GM23338 (cell line): ENCODE results near the gene PLEKHM2. TPM values are rescaled to one million over a fixed set of nuclear protein-coding genes. Genes with fewer than 3 reads are reported as not detected.
A peak's percentile ranks its signal among the peaks of the same experiment; 100 is the strongest.

Experiments
- ATAC-seq: fragments of 200-7000 bp; cut with Tn5 transposase; 3 replicates; pipeline ENCODE4 v1.9.1; 2020
- DNase-seq: peaks from one replicate; pipeline ENCODE4 v3.0.0-alpha.2; 2015; ENCODE audit warnings: low spot score
- H2AFZ ChIP-seq: fragments of 200-600 bp; sonication (generic); 2 replicates; pipeline ENCODE4 v1.8.0; 2016; ENCODE audit warnings: antibody characterized with exemption, mild to moderate bottlenecking, moderate library complexity
- H3F3A ChIP-seq: fragments of 200-600 bp; sonication (generic); replicated peaks from 2 replicates; pipeline ENCODE4 v1.8.0; 2017; ENCODE audit warnings: antibody characterized with exemption, mixed run types, low read depth
- H3K27ac ChIP-seq: fragments of 200-600 bp; sonication (generic); 2 replicates; pipeline ENCODE4 v1.6.1; 2016; ENCODE audit warnings: low read depth
- H3K27me3 ChIP-seq: fragments of 200-600 bp; sonication (generic); 2 replicates; pipeline ENCODE4 v1.8.0; 2016; ENCODE audit warnings: mild to moderate bottlenecking, mixed run types, moderate library complexity; ENCODE audit not compliant: insufficient read depth
- H3K36me3 ChIP-seq: fragments of 200-600 bp; sonication (generic); 2 replicates; pipeline ENCODE4 v1.8.0; 2016; ENCODE audit warnings: mild to moderate bottlenecking; ENCODE audit not compliant: insufficient read depth
- H3K4me1 ChIP-seq: fragments of 200-600 bp; sonication (generic); 2 replicates; pipeline ENCODE4 v1.8.0; 2016; ENCODE audit warnings: mild to moderate bottlenecking, moderate library complexity; ENCODE audit not compliant: insufficient read depth
- H3K4me2 ChIP-seq: fragments of 200-600 bp; sonication (generic); 2 replicates; pipeline ENCODE4 v1.7.1; 2017; ENCODE audit warnings: mixed run types
- H3K4me3 ChIP-seq: fragments of 200-600 bp; sonication (generic); 2 replicates; pipeline ENCODE4 v1.6.1; 2016; ENCODE audit warnings: mixed run types
- H3K79me2 ChIP-seq: fragments of 200-600 bp; sonication (generic); replicated peaks from 2 replicates; pipeline ENCODE4 v1.8.0; 2017; ENCODE audit warnings: mild to moderate bottlenecking; ENCODE audit not compliant: insufficient read depth
- H3K9me2 ChIP-seq: fragments of 200-600 bp; sonication (generic); 2 replicates; pipeline ENCODE4 v1.8.0; 2017; ENCODE audit not compliant: insufficient read depth
- H4K20me1 ChIP-seq: fragments of 200-600 bp; sonication (generic); replicated peaks from 2 replicates; pipeline ENCODE4 v1.8.0; 2017; ENCODE audit warnings: mild to moderate bottlenecking; ENCODE audit not compliant: insufficient read depth
- H3K27ac Mint-ChIP-seq: 2 replicates; pipeline ENCODE4 v1.8.0; 2020; ENCODE audit warnings: inconsistent platforms, mild to moderate bottlenecking, moderate library complexity, mixed read lengths
- H3K27me3 Mint-ChIP-seq: 3 replicates; pipeline ENCODE4 v1.8.0; 2022; ENCODE audit warnings: low read depth, mild to moderate bottlenecking, moderate library complexity, mixed read lengths, inconsistent platforms; ENCODE audit not compliant: insufficient read depth, poor library complexity
- H3K36me3 Mint-ChIP-seq: 3 replicates; pipeline ENCODE4 v1.8.0; 2021; ENCODE audit warnings: low read depth, mild to moderate bottlenecking, inconsistent platforms, moderate library complexity, mixed read lengths
- H3K4me1 Mint-ChIP-seq: 3 replicates; pipeline ENCODE4 v1.8.0; 2020; ENCODE audit warnings: mild to moderate bottlenecking, inconsistent platforms, mixed read lengths
- H3K4me3 Mint-ChIP-seq: 3 replicates; pipeline ENCODE4 v1.8.0; 2021; ENCODE audit warnings: moderate library complexity, mild to moderate bottlenecking, inconsistent platforms, mixed read lengths
- H3K9me3 Mint-ChIP-seq: 3 replicates; pipeline ENCODE4 v1.8.0; 2020; ENCODE audit warnings: moderate library complexity, mild to moderate bottlenecking, inconsistent platforms, mixed read lengths
- CREB1 ChIP-seq: fragments of 250-450 bp; sonication (Bioruptor Pico); IDR thresholded peaks from 2 replicates; pipeline ENCODE4 v1.5.0; 2020; ENCODE audit warnings: low read depth, mild to moderate bottlenecking, moderate library complexity
- CTCF ChIP-seq, 2 experiments: fragments of 200-600 bp in 1 of 2; sonication (generic) in 1 of 2; conservative IDR thresholded peaks; 2 replicates each; pipeline versions ENCODE4 v1.5.1 to v1.6.1; 2016 to 2017; ENCODE audit warnings: antibody characterized with exemption in 2 of 2, low read depth in 2 of 2, mild to moderate bottlenecking in 2 of 2, moderate library complexity in 1 of 2
- EZH2phosphoT487 ChIP-seq: fragments of 200-600 bp; sonication (generic); IDR thresholded peaks from one replicate; pipeline ENCODE4 v1.8.1; 2018; ENCODE audit warnings: antibody characterized with exemption; ENCODE audit not compliant: unreplicated experiment
- JUNB ChIP-seq: IDR thresholded peaks from one replicate; pipeline ENCODE4 v1.6.1; 2016; ENCODE audit warnings: antibody characterized with exemption; ENCODE audit not compliant: unreplicated experiment
- NANOG ChIP-seq: IDR thresholded peaks from 2 replicates; pipeline ENCODE4 v1.6.1; 2016; ENCODE audit warnings: antibody characterized with exemption, borderline replicate concordance
- REST ChIP-seq: IDR thresholded peaks from one replicate; pipeline ENCODE4 v1.6.1; 2018; ENCODE audit warnings: antibody characterized with exemption; ENCODE audit not compliant: unreplicated experiment
- ZNF114 ChIP-seq: fragments of 250-450 bp; sonication (Bioruptor Pico); IDR thresholded peaks from 2 replicates; pipeline ENCODE4 v1.5.0; 2020; ENCODE audit warnings: mild to moderate bottlenecking, moderate library complexity
- ZNF331 ChIP-seq: fragments of 250-450 bp; sonication (Bioruptor Pico); IDR thresholded peaks from 2 replicates; pipeline ENCODE4 v1.5.0; 2020; ENCODE audit warnings: low read depth, mild to moderate bottlenecking, moderate library complexity
- polyA plus RNA-seq: library from polyadenylated mRNA; unstranded; fragments of >200 nt; fragmentation: Nextera tagmentation; extraction: Ambion mirVana; gene quantifications from 2 replicates; pipeline ENCODE4 v1.2.1, GENCODE V29; 2016
- total RNA-seq: library from RNA; depleted of rRNA; stranded (reverse); fragments of >200 nt; shearing (Covaris generic); gene quantifications from 2 replicates; pipeline ENCODE4 v1.2.3, GENCODE V29; 2014
- TF ChIP-seq, protein P1 (sequence below): IDR thresholded peaks from 2 replicates; pipeline ENCODE4 v1.6.1; 2016; ENCODE audit warnings: antibody characterized with exemption

Gene PLEKHM2
- total and polyA plus RNA-seq, 2 experiments from 2014 or later = 11.2 to 40.0 TPM

- no peak overlapping the region for H3K4me2 ChIP-seq
- H3K4me3 ChIP-seq = no peak overlapping the region
Measured at GRCh38 chr1:15702722-15703550, 18.8 kb downstream of the PLEKHM2 start.

DNA sequence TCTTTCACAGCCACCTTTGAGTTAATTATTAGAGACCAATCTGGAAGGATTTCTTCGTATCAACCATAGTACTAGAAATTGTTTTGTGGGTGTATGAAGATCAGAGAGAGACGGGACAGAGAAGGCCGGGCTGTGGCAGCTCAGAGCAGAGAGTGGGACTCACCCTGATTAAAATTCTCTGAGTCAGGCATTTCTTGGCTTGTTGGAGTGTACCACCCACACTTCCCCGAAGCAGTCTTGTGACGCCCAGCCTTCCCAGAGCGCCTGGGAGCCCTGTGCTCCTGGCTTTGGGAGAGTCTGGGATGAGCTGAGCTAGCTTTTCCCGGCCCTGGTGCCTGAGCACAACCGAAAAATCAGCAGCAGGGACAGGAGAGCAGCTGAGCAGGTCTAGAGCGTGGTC, 19.4 kb downstream of the PLEKHM2 start:
- peaks cover 6% of the 10 kb centered on the region for H3K27me3 Mint-ChIP-seq
- no peak for DNase-seq
- no peaks in the 10 kb centered on the region for H3K9me2 ChIP-seq
- peaks cover 11% of the 10 kb centered on the region for H3K36me3 Mint-ChIP-seq
- peaks cover 4% of the 10 kb centered on the region for H3K4me1 Mint-ChIP-seq
- H3K4me1 ChIP-seq = 0 out of 2 replicates have a peak, but pooled peaks cover 3% of the 10 kb centered on the region
- H3K36me3 ChIP-seq = no peaks in the 10 kb centered on the region
- H3F3A ChIP-seq = 0 out of 2 replicates have a peak, but pooled peaks cover 8% of the 10 kb centered on the region
- no peak overlapping the region for H3K4me3 Mint-ChIP-seq
- H3K9me3 Mint-ChIP-seq = no peaks in the 10 kb centered on the region
- peak; percentile 40 for ATAC-seq
- H3K27me3 ChIP-seq = no peaks in the 10 kb centered on the region
- H4K20me1 ChIP-seq = peaks cover 4% of the 10 kb centered on the region; the same call in 1 of the 2 replicates
- H3K4me3 ChIP-seq = no peak overlapping the region
- peaks cover 32% of the 10 kb centered on the region for H3K79me2 ChIP-seq
- H3K27ac Mint-ChIP-seq = no peak overlapping the region
- H2AFZ ChIP-seq = no peak overlapping the region
- peak overlapping the region; percentile 91 for H3K27ac ChIP-seq
- H3K4me2 ChIP-seq = no peak overlapping the region
- TF ChIP-seq CREB1 (no peak), ZNF114 (CRISPR knock-in tag) (no peak), REST (no peak), NANOG (no peak), ZNF331 (CRISPR knock-in tag) (no peak), CTCF (conservative IDR thresholded peaks at IDR 0.05; ENCODE audit: low read depth in 2 of 2) (no peak)

More at GRCh38 chr1:15702722-15703550, 18.8 kb downstream of the PLEKHM2 start:
- no peaks in the 10 kb centered on the region for H3K9me3 Mint-ChIP-seq
- Histone ChIP-seq H3K27ac (peak overlapping the region; percentile 91), H4K20me1 (peaks cover 4% of the 10 kb centered on the region; the same call in 1 of the 2 replicates), H3K36me3 (no peaks in the 10 kb centered on the region), H3K9me2 (no peaks in the 10 kb centered on the region), H3K27me3 (no peaks in the 10 kb centered on the region), H2AFZ (no peak overlapping the region), H3K4me1 (0 out of 2 replicates have a peak, but pooled peaks cover 3% of the 10 kb centered on the region), H3K79me2 (peaks cover 37% of the 10 kb centered on the region), H3F3A (0 out of 2 replicates have a peak, but pooled peaks cover 8% of the 10 kb centered on the region)
- H3K4me1 Mint-ChIP-seq = peaks cover 4% of the 10 kb centered on the region
- DNase-seq = peak; percentile 58
- peak; percentile 94 for ATAC-seq
- peaks cover 6% of the 10 kb centered on the region for H3K27me3 Mint-ChIP-seq
- no peak for TF ChIP-seq EZH2phosphoT487
- TF ChIP-seq CREB1 = no peak
- no peak for TF ChIP-seq JUNB
- peak; percentile 36 to 64; a peak in 3 of 4 replicates for TF ChIP-seq CTCF (conservative IDR thresholded peaks at IDR 0.05; ENCODE audit: low read depth in 2 of 2)
- TF ChIP-seq, protein P1, sequence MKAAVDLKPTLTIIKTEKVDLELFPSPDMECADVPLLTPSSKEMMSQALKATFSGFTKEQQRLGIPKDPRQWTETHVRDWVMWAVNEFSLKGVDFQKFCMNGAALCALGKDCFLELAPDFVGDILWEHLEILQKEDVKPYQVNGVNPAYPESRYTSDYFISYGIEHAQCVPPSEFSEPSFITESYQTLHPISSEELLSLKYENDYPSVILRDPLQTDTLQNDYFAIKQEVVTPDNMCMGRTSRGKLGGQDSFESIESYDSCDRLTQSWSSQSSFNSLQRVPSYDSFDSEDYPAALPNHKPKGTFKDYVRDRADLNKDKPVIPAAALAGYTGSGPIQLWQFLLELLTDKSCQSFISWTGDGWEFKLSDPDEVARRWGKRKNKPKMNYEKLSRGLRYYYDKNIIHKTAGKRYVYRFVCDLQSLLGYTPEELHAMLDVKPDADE = no peak
- H3K4me3 Mint-ChIP-seq = no peak overlapping the region
- peak overlapping the region; percentile 41; the same call in 1 of the 2 replicates for H3K27ac Mint-ChIP-seq
- peaks cover 12% of the 10 kb centered on the region for H3K36me3 Mint-ChIP-seq
